ENCODE results near the gene ZBTB32.

- TF ChIP-seq CTCF (IDR thresholded peaks at IDR 0.05) (no peak), EZH2 (IDR thresholded peaks at IDR 0.05) (no peak), EZH2phosphoT487 (IDR thresholded peaks at IDR 0.05) (no peak)
Measured at GRCh38 chr19:35750167-35750566, 45.8 kb downstream of the ZBTB32 start.
